Hematopoietic multipotent progenitor cell treated with erythropoietin and hydrocortisone succinate and interleukin-3 and kit ligand, for 17 days (in vitro differentiated cells): ENCODE measurements around the gene STX18.

Experiments used
- DNase-seq: peaks from one replicate; pipeline ENCODE4 v3.0.0-alpha.2; 2015; ENCODE audit warnings: low spot score

STX18 gene

GRCh38 chr4:4377732-4378460, 164.0 kb downstream of the STX18 start:
- DNase-seq, result no peak

- DNase-seq, result no peak
Observed at GRCh38 chr4:4377191-4377590, 164.7 kb downstream of the STX18 start.

GRCh38 chr4:4376074-4376473, 165.8 kb downstream of the STX18 start:
- no peak for DNase-seq

- no peak for DNase-seq
Observed at GRCh38 chr4:4374388-4375098, 167.3 kb downstream of the STX18 start.
